ENCODE results near the gene PSME4. TPM values are rescaled to one million over a fixed set of nuclear protein-coding genes. Genes with fewer than 3 reads are reported as not detected.

The PSME4 gene
- total RNA-seq, 1 donor from 2014 or later: 49.9 TPM

- DNase-seq (ENCODE audit: missing footprints) (no peak), ATAC-seq (no peak)
- intact Hi-C loops (cut with DNase I): no loop called here
These were observed 149.0 kb downstream of the PSME4 start for GRCh38 chr2:53821810-53822209.

GRCh38 chr2:53820711-53821110 lies 150.1 kb downstream of the PSME4 start:
- no peak for ATAC-seq

GRCh38 chr2:53820048-53820447 lies 150.7 kb downstream of the PSME4 start:
- ATAC-seq: no peak
- intact Hi-C loops (cut with DNase I): no loop called here
- no peak for DNase-seq (ENCODE audit: missing footprints)

More at GRCh38 chr2:53820711-53821110, 150.1 kb downstream of the PSME4 start:
- DNase-seq (ENCODE audit: missing footprints): no peak
- intact Hi-C loops (cut with DNase I): no loop called here

- intact Hi-C loops (cut with DNase I): no loop called here
- ATAC-seq (no peak), DNase-seq (ENCODE audit: missing footprints) (no peak)
These were observed 151.2 kb downstream of the PSME4 start for GRCh38 chr2:53819634-53820033.

GRCh38 chr2:53818854-53819435 lies 151.8 kb downstream of the PSME4 start:
- ATAC-seq (no peak), DNase-seq (ENCODE audit: missing footprints) (no peak)
- intact Hi-C loops (cut with DNase I): no loop called here

Small RNA genes within 50 kb of the gene (microRNA-seq; reads per million reads assigned to microRNA genes)
- not detected for gene MIR3682

Other genes with a start within 250 kb of the PSME4 start
- gene CHAC2, start 203.2 kb downstream of the PSME4 start, total RNA-seq: 6.8 TPM
- 9.2 TPM for gene ASB3, start 184.0 kb downstream of the PSME4 start, total RNA-seq
- 33.9 TPM for gene ERLEC1, start 183.9 kb downstream of the PSME4 start, total RNA-seq
- 0.51 TPM for gene GPR75, start 111.0 kb downstream of the PSME4 start, total RNA-seq
- 62.6 TPM for gene ACYP2, start 144.6 kb upstream of the PSME4 start, total RNA-seq

Data from Right ventricle myocardium inferior (tissue), 1 donor.